ENCODE data around the gene DXO. TPM values are rescaled to one million over a fixed set of nuclear protein-coding genes. Genes with fewer than 3 reads are reported as not detected.

The DXO gene
- total and polyA plus RNA-seq, 12 donors, result 8.4 to 23.4 (median 13.6) TPM

DNA sequence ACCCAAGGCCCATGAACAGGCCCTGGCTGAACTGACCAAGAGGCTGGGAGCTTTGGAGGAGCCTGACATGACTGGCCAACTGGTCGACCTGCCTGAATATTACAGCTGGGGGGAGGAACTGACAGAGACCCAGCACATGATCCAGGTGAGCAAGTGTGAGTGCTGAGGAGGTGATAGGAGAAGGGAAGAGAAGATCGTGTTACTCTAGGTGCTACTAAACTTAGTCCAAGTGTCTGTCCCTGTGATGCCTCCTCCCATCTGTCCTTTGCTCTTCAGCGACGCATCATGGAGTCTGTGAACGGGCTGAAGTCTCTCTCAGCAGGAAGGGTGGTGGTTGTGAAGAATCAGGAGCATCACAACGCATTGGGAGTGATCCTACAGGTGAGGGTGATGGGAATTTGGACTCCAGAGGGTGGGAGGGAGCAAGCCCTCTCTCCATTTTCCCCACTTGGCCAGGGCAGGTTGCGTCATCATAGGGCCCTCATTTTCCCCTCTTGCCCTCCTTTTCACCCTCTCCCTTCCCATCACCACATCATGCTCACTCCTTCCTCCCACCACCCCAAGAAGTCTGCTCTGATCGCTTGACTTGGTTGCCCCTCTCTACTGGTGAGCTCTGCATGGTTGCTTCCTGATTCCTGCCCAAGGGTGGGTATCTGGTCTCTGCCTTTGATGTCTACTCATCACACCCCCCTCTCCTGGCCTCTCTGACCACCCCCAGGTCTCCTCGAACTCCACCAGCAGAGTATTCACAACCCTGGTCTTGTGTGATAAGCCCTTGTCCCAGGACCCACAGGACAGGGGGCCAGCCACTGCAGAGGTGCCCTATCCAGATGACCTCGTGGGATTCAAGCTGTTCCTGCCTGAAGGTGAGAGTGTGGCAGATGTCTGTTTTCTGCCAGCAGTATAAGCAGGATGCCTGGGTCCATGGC is 4.7 kb downstream of the DXO start:
- peaks cover 0 to 18% (median 13%) of the 10 kb centered on the region in 9 donors for H3K4me1 ChIP-seq
- no peaks in the 10 kb centered on the region for H3K9me3 ChIP-seq
- H3K27ac ChIP-seq, result no peak overlapping the region
- H3K4me3 ChIP-seq, result no peak overlapping the region
- H3K36me3 ChIP-seq, result peaks cover 0 to 85% (median 55%) of the 10 kb centered on the region in 9 donors
- DNase-seq (no peak), ATAC-seq (no peak)
- intact Hi-C loops (cut with DNase I), result no loop called here
- 86 to 89% methylated on average over 10 of the region's 10 CpGs for WGBS, 2 donors
- H3K27me3 ChIP-seq, result no peaks in the 10 kb centered on the region
- TF ChIP-seq, protein P1, sequence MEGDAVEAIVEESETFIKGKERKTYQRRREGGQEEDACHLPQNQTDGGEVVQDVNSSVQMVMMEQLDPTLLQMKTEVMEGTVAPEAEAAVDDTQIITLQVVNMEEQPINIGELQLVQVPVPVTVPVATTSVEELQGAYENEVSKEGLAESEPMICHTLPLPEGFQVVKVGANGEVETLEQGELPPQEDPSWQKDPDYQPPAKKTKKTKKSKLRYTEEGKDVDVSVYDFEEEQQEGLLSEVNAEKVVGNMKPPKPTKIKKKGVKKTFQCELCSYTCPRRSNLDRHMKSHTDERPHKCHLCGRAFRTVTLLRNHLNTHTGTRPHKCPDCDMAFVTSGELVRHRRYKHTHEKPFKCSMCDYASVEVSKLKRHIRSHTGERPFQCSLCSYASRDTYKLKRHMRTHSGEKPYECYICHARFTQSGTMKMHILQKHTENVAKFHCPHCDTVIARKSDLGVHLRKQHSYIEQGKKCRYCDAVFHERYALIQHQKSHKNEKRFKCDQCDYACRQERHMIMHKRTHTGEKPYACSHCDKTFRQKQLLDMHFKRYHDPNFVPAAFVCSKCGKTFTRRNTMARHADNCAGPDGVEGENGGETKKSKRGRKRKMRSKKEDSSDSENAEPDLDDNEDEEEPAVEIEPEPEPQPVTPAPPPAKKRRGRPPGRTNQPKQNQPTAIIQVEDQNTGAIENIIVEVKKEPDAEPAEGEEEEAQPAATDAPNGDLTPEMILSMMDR (IDR thresholded peaks at IDR 0.05), result no peak

GRCh38 chr6:31966506-31966905 is 5.4 kb downstream of the DXO start:
- H3K27ac ChIP-seq, result no peak overlapping the region
- H3K4me3 ChIP-seq, result no peak overlapping the region
- intact Hi-C loops (cut with DNase I), result no loop called here
- TF ChIP-seq, protein P1 (IDR thresholded peaks at IDR 0.05), result no peak
- H3K27me3 ChIP-seq, result no peaks in the 10 kb centered on the region
- ATAC-seq (no peak), DNase-seq (no peak)
- H3K36me3 ChIP-seq, result peaks cover 0 to 93% (median 62%) of the 10 kb centered on the region in 9 donors
- H3K9me3 ChIP-seq, result no peaks in the 10 kb centered on the region
- H3K4me1 ChIP-seq, result peaks cover 0 to 16% (median 12%) of the 10 kb centered on the region in 9 donors
- 87 to 88% methylated on average over 7 of the region's 7 CpGs for WGBS, 2 donors

- TF ChIP-seq, protein P1 (IDR thresholded peaks at IDR 0.05), result no peak
- DNase-seq, result no peak
- 89 to 92% methylated on average over 13 of the region's 13 CpGs for WGBS, 2 donors
- H3K27ac ChIP-seq, result no peak overlapping the region
- intact Hi-C loops (cut with DNase I), result no loop called here
- no peaks in the 10 kb centered on the region for H3K9me3 ChIP-seq
- H3K4me3 ChIP-seq, result no peak overlapping the region
- H3K4me1 ChIP-seq, result peaks cover 0 to 8% (median 4%) of the 10 kb centered on the region in 9 donors
- no peak for ATAC-seq
- peaks cover 0 to 100% (median 68%) of the 10 kb centered on the region in 9 donors for H3K36me3 ChIP-seq
- H3K27me3 ChIP-seq, result no peaks in the 10 kb centered on the region
Measured at GRCh38 chr6:31965700-31966099, 6.2 kb downstream of the DXO start.

DNA sequence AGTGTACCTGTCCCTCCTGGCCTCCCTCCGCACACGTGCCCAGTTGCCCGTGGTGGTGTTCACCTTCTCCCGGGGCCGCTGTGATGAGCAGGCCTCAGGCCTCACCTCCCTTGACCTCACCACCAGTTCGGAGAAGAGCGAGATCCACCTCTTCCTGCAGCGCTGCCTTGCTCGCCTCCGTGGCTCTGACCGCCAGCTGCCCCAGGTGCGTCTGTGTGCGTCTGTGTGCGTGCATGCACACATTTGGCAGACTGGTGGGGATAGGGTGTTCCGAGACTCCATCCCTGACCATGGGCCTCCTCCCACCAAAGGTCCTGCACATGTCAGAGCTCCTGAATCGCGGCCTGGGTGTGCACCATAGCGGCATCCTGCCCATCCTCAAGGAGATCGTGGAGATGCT is 8.0 kb downstream of the DXO start:
- peaks cover 0 to 13% (median 9%) of the 10 kb centered on the region in 9 donors for H3K4me1 ChIP-seq
- no peaks in the 10 kb centered on the region for H3K27me3 ChIP-seq
- TF ChIP-seq, protein P1 (IDR thresholded peaks at IDR 0.05), result no peak
- H3K36me3 ChIP-seq, result peaks cover 0 to 89% (median 74%) of the 10 kb centered on the region in 9 donors
- DNase-seq, result no peak
- ATAC-seq, result no peak
- WGBS, 2 donors, result 96% methylated on average over 19 of the region's 19 CpGs
- intact Hi-C loops (cut with DNase I), result no loop called here
- no peak overlapping the region for H3K4me3 ChIP-seq
- H3K9me3 ChIP-seq, result no peaks in the 10 kb centered on the region
- no peak overlapping the region for H3K27ac ChIP-seq

Data from heart right ventricle (tissue), 16 donors.